ENCODE measurements around the gene SYNE1.
"Not testable (repeated sequence)": the region's sequence is repeated elsewhere in the genome, so short reads cannot be mapped to it uniquely, and the experiment has no call there.

Gene SYNE1

DNA sequence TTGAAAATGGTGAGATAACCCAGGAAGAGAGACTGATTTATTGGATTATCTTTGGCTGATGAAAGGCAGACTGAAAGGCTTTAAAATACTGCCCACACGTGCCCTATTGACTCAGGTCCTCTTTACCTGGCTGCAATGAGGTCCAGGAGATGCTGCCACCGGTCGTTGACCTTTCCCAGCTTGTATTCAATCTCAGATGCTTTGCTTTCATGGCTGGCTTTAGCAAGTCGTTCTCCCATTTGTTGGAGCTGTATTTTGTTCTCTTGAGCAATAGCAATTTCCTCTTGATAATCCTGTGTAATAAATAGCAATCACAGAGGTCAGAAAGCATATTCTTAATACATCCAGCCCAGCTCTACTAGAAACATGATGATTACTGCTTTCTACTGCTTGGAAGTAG, 460.9 kb downstream of the SYNE1 start:
- no peak for DNase-seq (ENCODE audit: low spot score)

DNA sequence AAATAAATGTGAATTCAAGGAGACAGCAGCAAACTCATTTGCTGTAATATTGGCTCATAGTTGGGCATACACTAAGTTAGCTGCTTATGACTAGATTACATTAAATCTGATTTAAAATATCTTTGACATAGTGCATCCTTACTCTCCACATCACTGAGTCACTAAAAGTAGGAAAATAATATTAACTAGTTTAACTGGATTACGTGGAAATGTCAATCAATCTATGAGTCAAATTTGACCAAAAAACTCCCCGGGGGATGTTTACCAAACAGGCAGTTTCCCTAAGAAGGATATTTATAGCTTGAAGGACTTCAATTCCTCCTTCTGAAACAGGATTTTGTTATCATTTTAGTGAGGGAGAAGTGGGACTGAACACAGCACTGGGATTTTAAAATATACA, 463.2 kb downstream of the SYNE1 start:
- DNase-seq (ENCODE audit: low spot score): no peak

DNA sequence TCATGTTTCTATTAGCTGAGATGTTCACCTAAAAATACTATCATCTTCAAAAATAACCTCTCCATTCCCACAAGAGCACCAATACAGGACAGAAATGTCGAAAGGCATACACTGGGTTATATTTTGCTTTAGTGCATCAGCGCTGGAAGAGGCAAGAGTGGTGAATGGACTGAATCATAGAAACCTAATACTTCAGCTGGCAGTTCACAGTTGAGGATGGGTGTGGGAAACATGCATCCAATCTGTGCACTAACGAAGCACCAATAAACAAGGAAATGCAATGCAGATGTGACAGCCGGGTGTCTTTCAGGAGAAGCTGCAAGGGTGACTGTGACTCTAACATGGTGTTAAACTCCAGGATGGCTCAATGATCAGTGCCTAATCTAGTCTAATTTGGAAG, 463.8 kb downstream of the SYNE1 start:
- no peak for DNase-seq (ENCODE audit: low spot score)

DNA sequence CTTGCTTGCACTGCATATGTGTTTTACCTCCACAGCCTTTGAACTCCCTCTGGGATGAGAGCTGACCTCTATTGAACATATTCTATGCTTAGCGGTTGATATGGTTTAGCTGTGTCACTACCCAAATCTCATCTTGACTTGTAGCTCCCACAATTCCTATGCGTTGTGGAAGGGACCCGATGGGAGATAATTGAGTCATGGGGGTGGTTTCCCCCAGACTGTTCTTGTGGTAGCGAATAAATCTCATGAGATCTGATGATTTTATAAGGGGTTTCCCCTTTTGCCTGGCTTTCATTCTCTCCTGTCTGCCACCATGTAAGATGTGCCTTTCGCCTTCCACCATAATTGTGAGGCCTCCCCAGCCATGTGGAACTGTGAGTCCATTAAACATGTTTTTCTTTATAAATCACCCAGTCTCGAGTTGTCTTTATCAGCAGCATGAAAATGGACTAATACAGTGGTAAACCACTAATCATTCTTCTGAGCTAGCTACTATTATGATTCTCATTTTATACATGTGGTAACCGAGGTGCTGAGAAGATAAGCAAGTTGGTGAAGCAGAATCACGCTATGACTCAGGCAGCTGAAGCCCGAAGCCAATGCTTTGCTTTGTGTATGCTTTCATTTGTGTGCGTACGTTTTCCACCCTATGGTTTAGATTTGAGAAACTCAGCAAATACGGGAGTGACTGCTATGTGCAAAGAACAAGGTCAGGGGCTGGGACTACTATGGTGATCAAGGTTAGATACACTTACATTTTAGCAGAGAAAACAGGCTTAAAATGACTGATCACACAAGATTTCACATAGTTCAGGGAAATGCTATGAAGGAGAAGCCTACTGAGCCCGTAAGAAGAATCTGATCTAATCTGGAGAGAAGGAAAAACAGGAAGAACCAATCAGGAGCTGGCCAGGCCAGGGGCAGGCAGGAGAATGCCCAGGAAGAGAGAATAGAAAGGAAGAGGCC, 466.2 kb downstream of the SYNE1 start:
- DNase-seq (ENCODE audit: low spot score): no peak

DNA sequence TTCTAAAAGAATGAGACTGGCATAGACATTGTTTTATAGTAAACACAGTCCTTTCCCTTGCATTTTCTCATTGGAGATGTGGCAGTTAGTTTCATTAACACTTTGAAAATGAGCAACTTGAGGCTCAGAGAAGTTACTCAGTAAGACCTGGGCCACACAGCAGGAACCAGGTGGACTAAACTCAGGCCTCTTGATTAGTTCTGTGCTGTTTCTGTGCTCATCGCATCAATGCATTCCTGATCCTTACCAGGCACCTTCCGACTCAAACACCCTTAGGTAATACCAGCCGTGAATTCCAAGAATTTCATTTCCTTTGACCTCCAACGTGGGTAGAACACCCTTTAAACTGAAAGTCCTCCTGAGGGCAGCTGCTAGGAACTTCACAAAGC, 466.9 kb downstream of the SYNE1 start:
- no peak for DNase-seq (ENCODE audit: low spot score)

DNA sequence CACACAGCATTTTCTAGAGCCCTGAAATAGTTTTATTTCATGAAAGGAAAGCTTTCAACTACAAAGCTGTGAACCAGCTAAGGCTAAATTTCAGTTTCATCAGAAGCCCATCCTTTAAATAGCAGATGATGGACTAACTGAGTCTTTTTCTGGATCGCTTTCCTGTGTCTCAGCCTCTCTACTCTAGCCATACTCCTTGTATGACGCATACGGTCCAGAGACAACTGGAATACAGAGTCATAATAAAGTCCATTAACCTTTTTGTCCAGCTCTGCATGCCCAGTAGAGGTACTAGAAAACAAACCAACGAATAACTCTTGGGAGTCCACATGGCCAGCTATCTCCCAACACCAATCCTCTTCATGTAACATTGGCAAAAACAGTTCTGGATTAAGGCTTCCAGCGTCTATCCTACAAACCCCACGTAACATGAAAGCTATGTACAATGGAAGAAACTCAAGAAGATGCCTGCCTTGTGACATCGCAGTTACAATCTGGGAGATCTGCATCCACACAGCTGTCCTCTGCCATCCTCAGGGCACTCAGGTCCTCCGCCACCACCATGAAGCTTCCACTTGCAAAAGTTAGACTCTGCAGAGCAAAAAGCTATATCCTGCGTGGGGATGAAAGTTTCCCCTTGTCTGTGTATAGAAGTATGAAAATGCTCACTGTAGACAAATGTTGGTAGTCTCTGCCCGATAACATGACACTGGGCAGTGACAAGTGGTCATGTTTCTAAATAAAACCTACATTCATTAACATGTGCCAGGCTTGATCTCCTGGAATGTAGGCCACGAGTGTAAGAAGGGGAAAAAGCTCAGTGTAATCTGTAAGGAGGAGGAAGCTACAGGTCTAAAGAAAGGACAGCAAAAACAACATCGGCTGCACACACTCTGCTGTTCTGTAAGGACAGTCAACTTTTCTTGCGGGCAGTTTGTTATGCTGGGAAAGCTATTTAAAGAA, 469.2 kb downstream of the SYNE1 start:
- no peak for DNase-seq (ENCODE audit: low spot score)

DNA sequence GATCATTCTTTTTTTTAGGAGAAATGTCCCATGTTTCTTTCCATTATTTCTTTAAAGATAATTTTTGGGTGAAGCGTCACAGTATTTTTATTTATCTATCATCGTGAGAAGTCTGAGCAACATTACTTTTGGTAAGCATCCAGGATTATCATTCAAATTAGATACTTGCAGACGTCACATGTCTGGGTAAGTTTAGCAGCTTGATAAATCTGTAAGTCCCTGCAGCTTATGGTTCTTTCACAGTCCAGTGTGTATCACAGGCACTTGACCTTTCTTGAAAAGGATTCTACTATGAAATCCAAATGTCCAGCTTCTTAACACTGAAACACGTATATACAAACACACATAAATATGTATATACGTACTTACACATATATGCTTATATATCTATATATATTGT, 470.3 kb downstream of the SYNE1 start:
- no peak for DNase-seq (ENCODE audit: low spot score)

DNA sequence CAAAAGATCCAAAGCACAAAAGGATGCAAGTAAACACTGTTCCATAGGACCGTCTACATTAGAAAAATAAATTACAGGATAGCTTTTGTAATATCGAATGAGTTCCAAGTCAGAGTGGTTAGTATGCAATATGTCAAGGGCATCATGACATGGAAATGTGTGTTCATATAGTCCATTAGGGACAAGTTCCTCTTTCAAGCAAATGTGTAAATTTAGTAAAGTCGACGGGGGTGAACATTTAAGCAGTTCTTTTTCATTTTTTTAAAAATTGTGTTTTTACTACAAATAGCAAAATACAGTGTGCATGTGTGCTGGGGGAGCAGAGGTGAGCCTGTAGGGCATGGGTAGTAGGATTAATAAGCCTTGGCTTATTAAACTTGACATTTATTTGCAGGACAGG, 470.7 kb downstream of the SYNE1 start:
- DNase-seq (ENCODE audit: low spot score): no peak

DNA sequence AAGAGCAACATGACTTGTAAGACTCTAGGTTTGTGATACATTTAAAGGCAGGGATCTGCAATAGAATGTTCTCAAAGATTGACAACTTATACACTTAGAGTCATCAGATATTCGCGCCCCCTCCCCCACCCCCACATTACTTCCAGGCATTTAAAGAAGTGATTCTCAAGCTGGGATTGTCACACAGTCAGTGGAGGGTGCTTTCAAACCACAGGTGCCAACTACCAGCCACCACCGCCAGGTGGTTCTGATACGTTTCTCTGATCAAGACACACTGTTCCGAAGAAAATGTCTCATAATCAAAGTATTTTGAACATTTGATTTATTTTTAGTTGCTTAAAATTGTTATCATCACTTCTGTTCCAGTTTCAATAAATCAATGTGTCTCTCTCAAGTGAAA, 472.2 kb downstream of the SYNE1 start:
- DNase-seq (ENCODE audit: low spot score): no peak

DNA sequence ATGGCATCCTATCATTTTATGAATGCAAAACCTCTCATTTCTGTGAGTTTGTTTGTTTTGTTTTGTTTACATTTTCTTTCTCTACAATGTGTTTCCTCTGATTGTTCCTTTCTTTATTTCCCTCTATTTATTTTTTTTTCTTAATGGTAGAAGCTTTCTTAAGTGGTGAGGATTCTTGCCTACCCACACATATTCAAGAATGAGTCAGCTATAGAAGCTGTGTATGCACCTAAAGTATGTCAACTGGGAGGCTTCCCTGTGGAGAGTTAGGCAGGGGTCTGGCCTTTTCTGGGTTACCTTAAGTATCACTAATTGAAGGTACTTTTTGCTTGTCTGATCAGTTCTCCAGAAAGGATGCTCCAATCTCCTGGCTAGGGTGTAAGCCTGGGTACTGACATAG, 475.7 kb downstream of the SYNE1 start:
- no peak for DNase-seq (ENCODE audit: low spot score)

DNA sequence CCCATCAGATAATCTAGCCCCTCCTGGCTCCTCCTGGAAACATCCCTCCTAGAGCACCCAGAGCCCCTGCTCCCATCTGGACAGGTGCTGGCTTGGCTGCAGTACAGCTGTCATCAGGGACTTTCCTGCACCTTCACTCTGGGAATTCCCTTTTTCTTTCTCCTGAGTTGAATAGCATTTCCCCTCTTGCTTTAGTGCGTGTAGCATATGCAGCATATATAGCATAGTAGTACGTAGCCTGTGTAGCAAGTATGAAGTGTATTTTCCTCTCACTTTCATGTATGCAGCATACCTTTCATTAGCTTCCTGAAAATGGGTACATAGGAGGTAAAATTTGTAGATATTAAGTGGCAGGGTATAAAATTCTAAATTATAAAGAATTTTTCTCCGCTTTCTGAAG, 476.8 kb downstream of the SYNE1 start:
- no peak for DNase-seq (ENCODE audit: low spot score)

DNA sequence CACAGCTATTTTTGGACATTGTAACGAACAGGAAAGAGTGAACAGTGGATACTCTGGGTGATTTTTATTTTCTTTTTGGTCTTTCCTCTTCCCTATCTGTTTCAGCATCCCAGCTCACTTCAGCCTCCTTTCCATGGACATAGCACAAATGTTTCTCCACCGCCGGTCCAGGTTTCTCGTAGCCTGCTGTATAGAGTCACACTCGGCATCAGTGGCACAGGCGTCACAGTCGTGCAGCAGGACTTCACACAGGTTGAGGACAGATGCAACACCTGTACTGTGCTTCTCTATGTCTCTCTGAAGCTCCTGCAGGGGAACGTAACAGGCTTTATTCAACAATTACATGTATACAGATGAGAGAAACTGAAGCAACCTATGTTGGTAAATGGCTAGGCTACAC, 481.4 kb downstream of the SYNE1 start:
- DNase-seq (ENCODE audit: low spot score): no peak

DNA sequence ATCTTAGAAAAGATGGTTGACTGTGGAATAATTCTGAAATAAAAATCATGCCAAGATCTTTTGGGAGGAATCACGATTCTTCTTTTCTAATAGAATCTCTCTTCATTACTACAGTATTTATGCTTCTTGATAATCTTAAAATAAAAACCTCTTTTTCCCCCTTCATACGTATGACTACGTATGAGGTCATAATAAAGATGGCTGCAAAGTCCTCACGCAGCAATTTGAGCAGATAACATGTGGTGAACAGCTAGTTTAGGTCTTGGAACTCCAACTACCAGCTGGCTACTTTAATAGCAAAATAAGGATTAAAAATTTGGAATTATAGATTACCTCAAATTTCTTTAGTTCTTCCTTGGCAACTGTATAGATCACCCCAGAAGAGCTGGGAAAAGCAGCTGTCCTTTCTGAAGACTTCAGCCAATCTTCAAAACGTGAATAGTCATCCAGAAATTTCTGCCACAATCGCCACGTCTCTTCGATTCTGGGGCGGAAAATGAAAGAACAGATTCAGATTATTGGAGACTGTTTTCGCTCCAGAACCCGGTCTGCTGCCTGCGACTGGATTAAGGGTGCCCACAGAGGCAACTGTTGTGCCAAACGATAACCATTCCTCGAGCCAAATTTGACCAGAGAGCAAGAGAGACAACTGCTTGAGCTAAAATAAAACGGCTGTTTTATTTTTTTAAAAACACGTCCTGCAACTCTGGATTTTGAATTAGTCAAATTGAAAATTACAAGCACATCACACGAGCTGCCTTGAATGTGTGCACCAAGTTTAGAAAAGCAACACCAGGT, 482.4 kb downstream of the SYNE1 start:
- no peak for DNase-seq (ENCODE audit: low spot score)

DNA sequence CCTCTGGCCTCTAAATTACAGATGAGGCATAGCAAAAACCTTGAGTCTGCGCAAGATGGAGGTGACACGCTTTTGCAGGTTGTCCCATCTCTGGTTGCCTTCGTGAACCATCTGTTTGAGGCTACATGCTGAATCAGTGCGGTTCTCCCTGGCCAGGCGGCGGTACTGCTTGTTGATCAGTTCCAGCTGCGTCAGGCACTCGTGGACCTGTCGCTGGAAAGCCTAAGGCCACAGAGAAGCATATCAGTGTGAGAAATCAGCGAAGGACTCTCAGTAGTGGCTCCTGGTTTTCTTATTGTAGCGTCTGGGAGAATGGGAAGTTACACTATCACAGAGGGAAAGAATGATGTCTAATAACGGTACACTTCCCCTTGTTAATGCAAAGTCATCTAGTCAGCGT, 485.2 kb downstream of the SYNE1 start:
- no peak for DNase-seq (ENCODE audit: low spot score)

DNA sequence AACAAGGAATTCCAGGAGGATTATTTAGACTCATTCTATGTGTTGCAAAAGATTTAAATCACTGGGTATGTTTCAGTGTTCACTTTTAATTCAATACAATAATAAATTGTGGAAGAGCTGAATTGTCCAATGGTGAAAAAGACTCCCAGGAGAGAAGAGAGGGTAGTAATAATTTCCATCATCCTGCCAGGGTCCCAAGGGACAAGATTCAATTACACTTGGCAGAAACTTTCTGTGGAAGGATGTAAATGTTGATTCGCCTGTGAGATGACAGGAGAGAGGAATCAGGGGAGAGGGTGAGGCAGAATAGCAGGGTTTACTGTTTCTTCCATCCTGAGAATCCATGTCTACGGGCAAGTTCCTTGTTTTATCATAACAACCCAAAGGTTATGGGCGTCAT, 487.0 kb downstream of the SYNE1 start:
- DNase-seq (ENCODE audit: low spot score): no peak

DNA sequence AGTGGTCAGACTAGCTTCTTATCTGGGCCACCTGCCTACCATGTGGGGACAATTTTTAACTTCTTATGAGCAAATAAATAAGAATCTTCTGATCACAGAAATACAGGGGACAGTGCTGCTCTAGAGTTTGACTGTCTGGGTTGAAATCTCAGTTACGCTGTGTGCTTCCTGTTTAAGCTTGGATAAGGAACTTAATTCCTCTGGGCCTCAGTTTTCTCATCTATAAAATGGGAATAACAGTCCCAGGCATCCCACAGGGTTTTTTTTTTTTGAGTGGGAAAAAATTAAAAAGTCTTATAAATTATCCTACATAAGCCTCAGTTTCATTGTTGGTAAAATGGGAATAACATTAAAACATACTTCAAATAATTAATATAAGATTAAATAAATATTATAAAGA, 488.8 kb downstream of the SYNE1 start:
- no peak for DNase-seq (ENCODE audit: low spot score)

DNA sequence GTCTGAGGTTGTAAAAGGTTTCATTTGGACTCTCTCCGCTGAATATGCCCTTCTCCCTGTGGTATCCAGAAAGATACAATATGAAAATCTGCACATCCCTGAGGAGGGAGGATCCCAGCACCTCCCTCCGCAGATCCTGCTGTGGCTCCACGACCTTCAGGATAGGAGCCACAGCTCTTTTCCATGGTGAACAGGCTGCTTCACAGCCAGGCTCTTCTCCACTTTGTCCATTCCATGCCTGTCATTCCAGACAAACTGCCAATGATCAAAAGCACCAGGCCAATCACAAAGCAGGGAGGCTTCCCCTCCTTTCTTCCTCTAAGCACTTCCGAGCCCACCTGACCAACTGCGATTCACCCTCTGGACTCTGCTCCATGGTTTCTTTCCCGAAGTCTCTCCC, 489.9 kb downstream of the SYNE1 start:
- DNase-seq (ENCODE audit: low spot score): no peak

DNA sequence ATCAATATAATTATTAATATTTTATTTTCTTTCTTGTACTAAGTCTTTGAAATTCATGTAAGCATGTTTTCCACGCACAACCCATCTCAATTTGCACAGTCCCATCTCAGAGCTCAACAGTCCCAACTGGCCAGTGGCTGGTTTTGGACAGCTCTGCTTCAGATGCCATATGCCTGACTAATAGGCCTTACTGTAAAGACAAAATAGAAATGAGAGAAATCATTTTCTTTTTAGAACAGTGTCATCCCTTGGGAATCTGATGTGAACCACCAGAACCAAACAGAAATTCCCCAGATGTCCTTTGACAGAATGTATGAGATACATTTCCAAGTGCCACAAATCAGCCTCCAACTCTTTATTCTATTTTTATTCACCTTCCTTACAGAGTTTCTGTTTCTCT, 490.8 kb downstream of the SYNE1 start:
- DNase-seq (ENCODE audit: low spot score): no peak

DNA sequence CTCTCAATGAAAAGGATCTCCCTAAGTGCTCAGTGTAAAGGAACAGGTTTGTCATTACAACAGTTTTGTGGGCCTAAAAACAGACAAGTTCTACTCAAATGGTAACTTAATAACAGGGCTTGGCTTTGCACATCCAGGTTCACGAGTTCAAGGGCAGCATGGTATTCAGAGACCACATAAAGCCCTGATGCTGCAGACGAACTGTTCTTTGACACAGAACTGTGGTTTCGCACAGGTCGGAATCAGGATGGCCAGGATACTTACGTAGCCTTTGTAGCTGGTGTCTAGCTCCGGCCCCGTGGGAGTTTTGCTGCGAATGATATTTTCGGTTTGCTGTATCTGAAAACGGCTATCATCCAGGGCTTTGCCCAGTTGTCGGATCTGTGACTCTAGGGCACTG, 493.8 kb downstream of the SYNE1 start:
- no peak for DNase-seq (ENCODE audit: low spot score)

DNA sequence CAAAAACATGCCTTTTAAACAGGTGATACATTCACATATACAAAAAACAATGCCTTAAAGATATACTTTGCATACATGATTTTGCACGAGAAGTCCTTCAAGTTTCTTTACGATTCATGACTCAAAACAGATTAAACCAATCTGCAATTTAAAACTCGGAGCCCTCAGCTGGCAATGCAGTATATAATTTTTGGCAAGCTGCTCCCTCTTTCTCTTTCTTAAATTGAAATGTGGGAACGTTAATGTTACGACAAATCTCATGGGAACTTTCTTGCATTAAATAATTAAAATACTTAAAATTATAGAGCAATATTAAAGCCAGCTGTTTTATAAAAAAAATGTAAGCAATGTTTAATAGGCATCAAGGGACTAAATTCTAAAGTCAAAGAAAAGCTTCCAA, 495.1 kb downstream of the SYNE1 start:
- no peak for DNase-seq (ENCODE audit: low spot score)

DNA sequence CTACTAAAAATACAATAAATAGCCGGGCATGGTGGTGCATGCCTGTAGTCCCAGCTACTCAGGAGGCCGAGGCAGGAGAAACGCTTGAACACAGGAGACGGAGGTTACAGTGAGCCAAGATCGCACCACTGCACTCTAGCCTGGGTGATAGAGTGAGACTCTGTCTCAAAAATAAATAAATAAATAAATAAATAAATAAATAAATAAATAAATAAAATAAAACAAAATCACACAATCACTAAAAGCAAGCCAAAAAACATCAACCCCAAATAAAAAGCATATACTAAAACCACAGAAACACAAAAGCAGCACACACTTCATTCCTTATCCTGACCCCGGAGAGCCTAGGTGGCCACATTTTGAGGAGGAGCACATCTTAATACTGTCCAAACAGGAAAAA, 498.8 kb downstream of the SYNE1 start:
- DNase-seq (ENCODE audit: low spot score): not testable (repeated sequence)

DNA sequence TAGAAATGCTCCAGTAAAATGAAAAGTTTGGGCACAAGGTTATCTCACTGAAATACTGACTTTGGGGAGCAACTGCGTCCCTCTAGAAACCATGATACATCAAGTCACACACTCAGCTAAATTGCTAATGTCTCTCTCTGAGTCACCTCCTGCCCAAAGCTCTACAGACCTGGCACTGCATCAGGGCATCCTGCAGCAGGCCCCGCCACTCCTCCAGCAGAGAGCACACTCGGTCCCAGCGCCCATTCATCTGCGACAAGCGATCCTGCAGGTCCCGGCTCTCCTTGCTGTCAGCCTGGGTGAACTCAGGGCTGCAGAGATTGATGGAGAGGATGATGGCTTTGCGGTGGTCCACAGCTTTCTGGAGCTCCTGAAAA, 500.7 kb downstream of the SYNE1 start:
- DNase-seq (ENCODE audit: low spot score): no peak

All from germinal center (tissue), 1 donor.